GM21447 (cell line): ENCODE measurements around the gene FBXW10B.
"Not testable (repeated sequence)": the region's sequence is repeated elsewhere in the genome, so short reads cannot be mapped to it uniquely, and the experiment has no call there.

ENCODE experiments used
- ATAC-seq: cut with Tn5 transposase; IDR thresholded peaks from one replicate; pipeline ENCODE4 v1.9.1; 2021; ENCODE audit not compliant: unreplicated experiment

FBXW10B gene

DNA sequence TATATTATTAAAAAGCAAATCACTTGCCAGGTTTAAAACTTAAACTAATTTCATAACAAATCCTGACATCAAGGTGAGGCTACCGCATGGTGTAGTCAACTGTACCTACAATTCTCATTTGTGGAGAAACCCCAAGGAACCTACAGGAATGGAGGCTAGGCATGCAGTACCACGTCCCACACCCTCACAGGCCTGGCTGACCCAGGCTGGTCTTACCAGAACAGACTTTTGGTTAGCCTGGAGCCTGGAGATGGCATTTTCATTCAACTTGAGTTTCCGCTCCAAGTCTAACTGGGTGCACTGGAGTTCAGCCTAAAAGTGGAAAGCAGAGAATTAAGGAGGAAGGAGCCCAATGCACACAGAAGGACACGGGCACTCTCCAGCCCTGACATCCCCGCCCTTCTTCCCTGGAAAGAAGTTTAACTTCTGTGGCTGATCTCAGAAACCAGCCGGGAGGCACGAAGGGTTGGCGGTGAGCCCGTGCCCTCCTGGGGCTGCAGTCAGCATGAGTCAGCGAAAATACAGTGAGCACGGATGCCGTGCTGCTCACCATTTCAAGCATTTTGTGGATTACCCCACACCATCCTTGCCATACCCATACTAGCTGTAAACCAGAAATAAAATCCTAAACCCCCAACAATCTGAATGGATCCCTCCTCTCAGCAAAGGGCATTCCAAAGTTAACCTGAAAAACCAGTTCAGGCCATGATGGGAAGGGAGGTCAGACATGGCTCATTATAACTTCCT is 23.2 kb upstream of the FBXW10B start:
- ATAC-seq = not testable (repeated sequence)

DNA sequence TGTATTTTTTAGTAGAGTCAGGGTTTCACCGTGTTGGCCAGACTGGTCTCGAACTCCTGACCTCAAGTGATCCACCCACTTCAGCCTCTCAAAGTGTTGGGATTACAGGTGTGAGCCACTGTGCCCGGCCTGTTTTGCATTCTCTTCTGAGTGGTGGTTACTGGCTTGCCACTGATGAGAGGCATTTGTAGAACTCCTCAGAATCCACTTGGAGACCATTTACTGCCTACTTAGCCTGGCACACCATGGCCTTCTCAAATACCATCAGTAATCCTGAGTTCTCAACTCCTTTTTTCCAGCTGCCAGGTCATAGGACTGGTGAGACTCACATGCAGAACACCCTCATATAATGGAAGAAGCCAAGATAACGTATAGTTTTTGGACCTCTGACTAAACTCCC is 22.5 kb upstream of the FBXW10B start:
- ATAC-seq = not testable (repeated sequence)

- not testable (repeated sequence) for ATAC-seq
These were observed 11.5 kb upstream of the FBXW10B start for GRCh38 chr17:15630930-15631453.

DNA sequence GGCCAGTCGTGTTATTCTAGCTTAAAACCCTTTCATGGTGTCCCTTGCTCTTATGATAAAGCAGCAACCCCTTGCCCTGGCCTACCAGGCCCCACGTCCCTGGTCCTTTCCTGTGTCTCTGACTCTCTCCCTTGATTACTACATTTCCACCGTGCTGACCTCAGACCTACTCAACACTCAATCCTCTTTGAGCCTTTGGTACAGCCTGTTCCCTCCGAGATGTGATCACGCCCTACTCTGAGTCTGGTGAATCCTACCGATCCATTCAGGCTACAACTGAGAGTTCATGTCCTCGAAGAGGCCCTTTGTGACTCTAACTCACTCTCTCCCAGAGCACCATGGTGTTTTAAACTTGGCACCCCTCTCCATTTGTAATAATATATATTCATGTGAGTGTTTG is 10.5 kb upstream of the FBXW10B start:
- ATAC-seq = not testable (repeated sequence)

DNA sequence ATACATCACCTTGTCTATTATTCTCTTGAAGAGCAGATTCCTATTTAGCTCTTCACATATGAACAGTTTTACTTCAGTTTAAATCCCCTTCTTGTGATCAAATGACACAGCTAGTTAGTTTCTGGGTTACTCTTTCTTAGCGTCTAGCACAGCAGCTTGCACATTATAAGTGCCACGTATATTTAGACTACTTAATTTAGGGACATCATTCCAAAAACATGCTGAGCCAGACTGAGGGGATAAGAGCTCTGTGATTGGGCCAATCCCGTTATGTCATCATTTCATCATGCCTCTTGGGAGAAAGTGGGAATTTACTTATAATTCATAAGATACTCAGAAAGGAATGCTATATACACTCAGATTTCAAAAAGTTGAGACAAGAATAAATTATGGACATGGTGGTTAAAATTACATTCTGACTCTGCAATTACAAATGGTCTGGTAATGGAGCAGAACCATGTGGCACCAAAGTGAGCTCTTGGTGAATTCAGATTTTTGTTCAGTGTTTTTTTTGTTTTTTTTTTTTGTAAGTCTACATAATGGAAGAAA is 4.2 kb upstream of the FBXW10B start:
- not testable (repeated sequence) for ATAC-seq

DNA sequence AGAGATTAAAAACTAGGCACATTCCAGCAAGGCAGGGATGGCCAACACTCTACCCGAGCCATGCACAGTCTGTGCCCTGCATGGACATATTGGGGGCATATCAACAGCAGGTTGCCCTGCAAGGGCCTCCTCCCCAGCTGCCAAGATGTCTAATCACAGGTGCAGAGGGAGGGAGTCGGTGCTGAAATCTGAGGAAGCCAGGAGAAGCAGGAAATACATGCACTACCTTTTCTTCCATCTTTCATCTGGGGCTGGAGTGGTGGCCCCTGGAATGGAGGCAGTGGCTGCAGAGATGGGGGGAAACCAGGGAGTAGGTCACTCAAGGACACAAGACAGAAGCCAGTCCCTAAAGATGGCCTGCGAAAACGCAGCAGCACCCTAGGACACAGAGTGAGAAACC is 3.8 kb upstream of the FBXW10B start:
- not testable (repeated sequence) for ATAC-seq

DNA sequence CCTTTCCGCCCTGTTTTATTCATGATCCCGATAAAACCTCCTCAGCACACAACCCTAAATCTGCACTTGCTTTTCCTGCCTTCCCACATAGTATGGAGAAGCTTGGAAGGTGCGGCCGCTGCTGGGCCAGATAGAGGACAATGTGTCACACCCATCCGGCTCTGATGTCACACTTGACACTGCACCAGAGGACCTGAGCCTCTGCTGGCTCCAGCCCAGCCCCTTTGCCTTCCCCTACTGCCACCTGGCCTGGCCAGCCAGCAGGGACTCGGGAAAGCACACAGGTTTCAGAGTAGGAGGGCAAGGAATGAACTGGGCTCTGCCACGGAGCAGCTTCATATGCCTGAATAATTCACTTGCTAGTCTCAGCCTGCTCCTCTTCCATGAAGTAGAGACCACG is 2.6 kb upstream of the FBXW10B start:
- not testable (repeated sequence) for ATAC-seq

DNA sequence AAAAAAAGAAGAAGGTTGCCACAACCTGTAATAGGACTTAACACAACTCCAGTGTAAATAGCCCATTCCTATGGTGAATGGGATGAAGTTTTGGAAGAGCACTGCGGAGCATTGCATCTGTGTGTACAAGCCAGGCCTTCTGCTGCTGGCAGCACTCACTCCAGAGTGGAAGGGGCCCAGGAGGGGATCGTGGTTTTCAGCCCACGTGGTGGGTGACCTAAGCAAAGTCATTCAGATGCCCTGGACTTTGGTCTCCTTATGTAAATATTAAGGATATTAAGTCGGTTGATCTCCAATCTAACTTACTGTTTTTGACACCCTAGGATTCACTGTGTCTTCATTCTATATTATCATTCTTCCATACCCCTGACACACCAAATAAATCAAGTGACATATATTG is 2.7 kb downstream of the FBXW10B start:
- not testable (repeated sequence) for ATAC-seq

- ATAC-seq = not testable (repeated sequence)
These were observed 3.7 kb downstream of the FBXW10B start for GRCh38 chr17:15615850-15616249.

DNA sequence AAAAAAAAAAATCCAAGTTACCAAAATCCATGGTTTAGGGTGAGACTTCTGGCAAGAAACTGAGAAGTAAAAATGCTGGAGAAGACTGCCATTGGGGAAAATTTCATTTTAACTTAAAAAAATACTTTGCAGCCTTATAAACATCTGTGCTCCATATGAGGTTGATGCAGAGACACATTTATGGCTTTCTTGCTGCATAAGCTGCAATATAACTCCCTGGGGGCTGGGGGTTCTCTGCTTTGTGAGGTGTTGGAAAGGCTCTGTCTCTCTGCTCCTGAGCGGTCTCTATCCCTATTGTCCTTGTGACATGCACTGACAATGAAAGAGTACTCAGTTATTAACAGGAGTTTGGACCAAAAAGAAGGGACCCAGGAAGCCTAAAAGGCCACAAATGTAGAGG is 6.4 kb downstream of the FBXW10B start:
- not testable (repeated sequence) for ATAC-seq

DNA sequence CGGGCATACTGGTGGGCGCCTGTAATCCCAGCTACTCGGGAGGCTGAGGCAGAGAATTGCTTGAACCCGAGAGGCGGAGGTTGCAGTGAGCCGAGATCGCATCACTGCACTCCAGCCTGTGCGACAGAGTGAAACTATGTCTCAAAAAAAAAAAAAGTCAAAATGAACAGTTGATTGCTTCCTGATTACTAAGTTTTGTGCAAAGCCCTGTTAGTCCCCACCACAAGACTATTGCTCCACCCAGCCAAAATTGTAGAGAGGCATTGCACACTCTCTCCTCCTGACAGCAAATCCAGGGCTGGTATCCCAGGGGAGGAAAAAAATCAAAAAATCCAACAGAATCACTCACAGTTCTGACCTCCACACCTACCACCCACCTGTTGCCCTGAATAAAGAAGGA is 26.5 kb downstream of the FBXW10B start:
- not testable (repeated sequence) for ATAC-seq

- not testable (repeated sequence) for ATAC-seq
These were observed 27.5 kb downstream of the FBXW10B start for GRCh38 chr17:15591986-15592385.

DNA sequence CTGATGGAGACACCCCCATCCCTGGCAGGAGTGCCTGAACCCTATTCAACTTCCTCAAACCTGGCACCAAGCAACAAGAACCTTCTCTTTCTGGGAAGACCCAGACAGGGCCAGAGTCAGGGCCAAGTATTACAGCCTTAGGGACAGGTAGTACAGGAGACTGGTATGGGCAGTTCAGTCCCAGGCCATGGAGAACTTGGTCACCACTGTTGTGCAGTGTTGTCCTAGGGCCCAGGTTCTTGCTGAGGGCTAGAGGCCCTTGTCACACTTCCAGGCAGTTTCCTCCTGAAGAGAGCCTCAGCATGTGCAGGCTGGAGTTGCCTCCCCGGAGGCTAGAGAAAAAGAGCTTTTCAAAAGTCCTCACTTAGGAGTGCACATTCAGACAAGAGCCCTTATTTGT is 28.7 kb downstream of the FBXW10B start:
- not testable (repeated sequence) for ATAC-seq

- ATAC-seq = not testable (repeated sequence)
These were observed 29.7 kb downstream of the FBXW10B start for GRCh38 chr17:15589544-15590536.

GRCh38 chr17:15588017-15588416 is 31.5 kb downstream of the FBXW10B start:
- not testable (repeated sequence) for ATAC-seq

DNA sequence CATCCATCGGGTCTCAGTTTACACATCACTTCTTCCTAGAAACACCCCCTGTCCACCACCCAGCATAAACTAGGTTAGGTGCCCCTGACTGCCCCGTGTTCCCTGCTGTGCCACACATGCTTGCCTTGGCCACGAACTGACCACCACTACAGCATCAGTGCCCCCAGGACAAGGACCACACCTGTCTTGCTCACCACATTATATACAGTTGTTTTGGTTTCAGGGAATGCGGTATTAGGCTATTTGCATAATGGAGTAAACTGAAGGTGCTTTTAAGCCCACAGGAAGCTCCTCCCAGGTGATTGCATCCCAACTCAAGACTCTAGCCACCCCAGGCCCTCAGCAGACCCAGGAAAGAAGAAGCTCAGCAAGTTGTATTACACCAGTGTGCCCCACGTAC is 36.2 kb downstream of the FBXW10B start:
- ATAC-seq = not testable (repeated sequence)

DNA sequence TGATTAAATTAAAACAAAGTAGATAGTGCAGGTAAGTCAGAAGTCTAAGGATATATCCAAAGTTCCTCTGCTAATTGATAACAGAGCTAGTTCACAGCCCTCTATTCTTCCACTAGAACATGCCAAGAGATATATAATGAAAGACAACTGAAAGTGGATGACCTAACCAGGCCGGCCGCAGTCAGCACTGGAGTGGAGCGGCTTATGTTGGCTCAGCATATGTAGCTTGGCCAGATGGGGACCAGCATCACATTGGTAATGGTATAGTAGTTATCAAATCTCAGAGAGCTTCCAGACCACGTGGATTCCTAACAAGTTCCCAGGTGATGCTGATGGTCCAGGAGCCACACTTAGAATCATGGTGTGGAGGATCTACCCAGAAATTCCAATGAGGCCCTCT is 38.0 kb downstream of the FBXW10B start:
- not testable (repeated sequence) for ATAC-seq

- ATAC-seq = not testable (repeated sequence)
These were observed 42.7 kb downstream of the FBXW10B start for GRCh38 chr17:15576848-15577247.

DNA sequence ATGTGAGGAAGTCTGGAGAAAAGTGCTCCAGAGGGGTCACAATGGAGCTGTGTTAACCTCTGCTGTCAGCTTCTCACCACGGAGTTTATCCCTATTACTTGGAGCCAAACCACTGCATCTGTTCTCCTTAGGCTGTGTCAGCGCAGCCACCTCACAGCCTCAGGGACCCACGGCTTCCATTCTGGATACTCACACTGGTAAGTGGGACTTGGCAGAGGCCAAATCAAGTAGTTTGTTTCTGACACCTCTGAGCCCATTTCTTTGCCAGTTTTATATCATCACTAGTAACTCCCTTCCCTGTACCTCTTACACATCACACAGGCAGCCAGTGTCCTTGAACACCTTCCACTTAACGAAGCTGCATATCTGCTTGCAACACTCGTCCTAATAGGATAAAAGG is 44.8 kb downstream of the FBXW10B start:
- ATAC-seq = not testable (repeated sequence)

GRCh38 chr17:15573870-15574269 is 45.6 kb downstream of the FBXW10B start:
- ATAC-seq = not testable (repeated sequence)
